Left ventricle myocardium inferior (tissue), 1 donor: ENCODE measurements around the gene REEP3. TPM values are rescaled to one million over a fixed set of nuclear protein-coding genes. Genes with fewer than 3 reads are reported as not detected.

Source experiments
- DNase-seq: peaks from one replicate; pipeline ENCODE4 v3.0.0-alpha.2; 2020
- H3K27ac ChIP-seq: fragments of 200-600 bp; replicated peaks from 2 replicates; pipeline ENCODE4 v1.8.0; 2021
- H3K27me3 ChIP-seq: fragments of 200-600 bp; 2 replicates; pipeline ENCODE4 v1.8.0; 2021; ENCODE audit warnings: low read depth
- H3K36me3 ChIP-seq: fragments of 200-600 bp; 2 replicates; pipeline ENCODE4 v1.8.0; 2021
- H3K4me1 ChIP-seq: fragments of 200-600 bp; 2 replicates; pipeline ENCODE4 v1.8.0; 2021
- H3K4me3 ChIP-seq: fragments of 200-600 bp; 2 replicates; pipeline ENCODE4 v1.8.0; 2021; ENCODE audit warnings: mild to moderate bottlenecking, moderate library complexity
- H3K9me3 ChIP-seq: fragments of 200-600 bp; replicated peaks from 2 replicates; pipeline ENCODE4 v1.8.0; 2021
- intact Hi-C: fragments of 100-400 bp; cut with micrococcal nuclease; formaldehyde crosslinking; loops from one replicate; pipeline ENCODE4 v1.11.0; 2022
- long read RNA-seq: library from polyadenylated mRNA; unstranded; transcript quantifications from one replicate; pipeline ENCODE4 v2.0.0, GENCODE V29; 2021
- total RNA-seq: library from RNA; stranded (reverse); fragmentation: NEBNext Ultra II Directional; extraction: Animal tissue kit (Norgen Biotek cat#: 25700); gene quantifications from one replicate; pipeline ENCODE4 v1.2.1, GENCODE V29; 2021
- TF ChIP-seq, protein P1 (sequence below): fragments of 200-600 bp; IDR thresholded peaks from 2 replicates; pipeline ENCODE4 v1.8.0; 2021; ENCODE audit warnings: antibody characterized with exemption, mild to moderate bottlenecking, borderline replicate concordance
- donor health status: DM: no; HTN: yes; CAD: no; lungs with severe emphysema.

Gene REEP3, protein sequence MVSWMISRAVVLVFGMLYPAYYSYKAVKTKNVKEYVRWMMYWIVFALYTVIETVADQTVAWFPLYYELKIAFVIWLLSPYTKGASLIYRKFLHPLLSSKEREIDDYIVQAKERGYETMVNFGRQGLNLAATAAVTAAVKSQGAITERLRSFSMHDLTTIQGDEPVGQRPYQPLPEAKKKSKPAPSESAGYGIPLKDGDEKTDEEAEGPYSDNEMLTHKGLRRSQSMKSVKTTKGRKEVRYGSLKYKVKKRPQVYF
- 18.2 TPM for total RNA-seq
- long read RNA-seq, full-length matches to known transcripts = 3 of 6 reads
- long read RNA-seq, partial matches to known transcripts = 0 of 6 reads
- long read RNA-seq, other reads (novel, unspliced or antisense) = 3 of 6 reads

DNA sequence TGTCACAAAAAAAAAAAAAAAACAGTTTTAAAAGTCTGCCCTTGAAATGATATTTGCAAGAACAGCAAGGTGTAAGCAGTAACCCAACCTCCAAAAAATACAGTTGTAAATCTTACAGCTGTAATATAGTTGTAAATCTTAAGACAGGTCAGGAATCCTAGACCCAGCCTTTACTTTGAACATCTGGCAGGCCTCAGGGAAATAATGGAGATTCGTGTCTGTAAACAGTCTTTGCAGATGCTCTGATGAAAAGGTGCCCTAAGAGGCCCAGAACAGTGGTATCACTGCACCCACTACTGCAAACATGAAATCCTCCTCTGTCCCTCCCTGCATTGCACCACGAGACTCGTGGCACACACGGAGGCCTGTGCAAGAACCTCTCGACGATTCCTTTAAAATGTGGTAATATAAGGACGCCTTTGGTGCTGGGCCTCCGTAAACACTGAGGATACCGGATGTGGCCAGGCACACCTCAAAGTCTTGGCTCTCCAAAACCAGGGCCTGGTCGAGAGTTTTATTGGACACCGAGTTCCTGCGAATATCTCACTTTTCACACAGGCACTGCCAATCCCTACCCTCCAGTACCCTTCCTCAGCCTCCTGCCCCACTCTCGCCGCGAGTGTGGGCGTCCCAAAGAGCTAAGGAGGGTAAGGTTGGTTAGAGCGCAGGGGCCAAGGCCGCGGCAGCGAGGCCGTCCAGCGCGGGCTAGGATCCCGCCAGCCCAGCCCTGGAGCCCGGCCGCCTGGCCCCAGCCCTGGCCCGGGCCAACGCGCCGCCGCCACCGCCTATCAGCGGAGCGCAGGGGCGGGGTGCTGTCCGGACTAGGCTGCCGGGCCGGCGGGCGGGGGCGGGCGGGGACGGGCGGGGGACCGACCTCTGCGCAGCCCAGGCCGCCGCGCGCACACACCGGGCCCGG, at the start of gene REEP3:
REEP3 (plus strand) TSS at position 902 of the 916 bp plus-strand sequence. CDS start 145 bp downstream, outside the sequence.
- Histone ChIP-seq H3K36me3 (no peaks in the 10 kb centered on the region), H3K4me1 (peaks cover 81% of the 10 kb centered on the region), H3K27ac (peak within 1 kb of the TSS; percentile 99), H3K9me3 (no peaks in the 10 kb centered on the region), H3K4me3 (peak within 1 kb of the TSS; percentile 84), H3K27me3 (no peaks in the 10 kb centered on the region)
- TF ChIP-seq, protein P1, sequence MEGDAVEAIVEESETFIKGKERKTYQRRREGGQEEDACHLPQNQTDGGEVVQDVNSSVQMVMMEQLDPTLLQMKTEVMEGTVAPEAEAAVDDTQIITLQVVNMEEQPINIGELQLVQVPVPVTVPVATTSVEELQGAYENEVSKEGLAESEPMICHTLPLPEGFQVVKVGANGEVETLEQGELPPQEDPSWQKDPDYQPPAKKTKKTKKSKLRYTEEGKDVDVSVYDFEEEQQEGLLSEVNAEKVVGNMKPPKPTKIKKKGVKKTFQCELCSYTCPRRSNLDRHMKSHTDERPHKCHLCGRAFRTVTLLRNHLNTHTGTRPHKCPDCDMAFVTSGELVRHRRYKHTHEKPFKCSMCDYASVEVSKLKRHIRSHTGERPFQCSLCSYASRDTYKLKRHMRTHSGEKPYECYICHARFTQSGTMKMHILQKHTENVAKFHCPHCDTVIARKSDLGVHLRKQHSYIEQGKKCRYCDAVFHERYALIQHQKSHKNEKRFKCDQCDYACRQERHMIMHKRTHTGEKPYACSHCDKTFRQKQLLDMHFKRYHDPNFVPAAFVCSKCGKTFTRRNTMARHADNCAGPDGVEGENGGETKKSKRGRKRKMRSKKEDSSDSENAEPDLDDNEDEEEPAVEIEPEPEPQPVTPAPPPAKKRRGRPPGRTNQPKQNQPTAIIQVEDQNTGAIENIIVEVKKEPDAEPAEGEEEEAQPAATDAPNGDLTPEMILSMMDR = no peak
- intact Hi-C loops = loop anchor here (10.0 kb wide), 1 partner anchor 104 kb away; no protein-coding TSS in a partner anchor
- DNase-seq = peak; percentile 76

DNA sequence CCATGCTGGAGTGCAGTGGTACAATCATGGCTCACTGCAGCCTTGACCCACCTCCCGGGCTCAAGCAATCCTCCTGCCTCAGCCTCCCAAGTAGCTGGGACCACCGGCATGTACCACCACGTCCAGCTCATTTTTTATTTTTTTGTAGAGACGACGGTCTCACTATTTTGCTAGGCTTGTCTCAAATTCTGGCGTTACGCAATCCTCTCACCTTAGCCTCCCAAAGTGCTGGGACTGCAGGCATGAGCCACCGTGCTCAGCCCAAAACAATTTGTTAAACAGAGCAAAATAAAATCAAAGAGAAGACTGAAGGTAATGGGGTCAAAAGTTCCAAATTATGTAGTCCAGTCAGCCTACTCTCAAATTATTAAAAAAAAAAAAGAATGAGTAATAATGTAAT, 46.7 kb upstream of the REEP3 start:
- Histone ChIP-seq H3K4me3 (no peak overlapping the region), H3K9me3 (no peaks in the 10 kb centered on the region), H3K36me3 (no peaks in the 10 kb centered on the region), H3K27ac (no peak overlapping the region), H3K27me3 (no peaks in the 10 kb centered on the region), H3K4me1 (peaks cover 15% of the 10 kb centered on the region)
- TF ChIP-seq, protein P1 = no peak
- no peak for DNase-seq
- intact Hi-C loops = no loop called here

DNA sequence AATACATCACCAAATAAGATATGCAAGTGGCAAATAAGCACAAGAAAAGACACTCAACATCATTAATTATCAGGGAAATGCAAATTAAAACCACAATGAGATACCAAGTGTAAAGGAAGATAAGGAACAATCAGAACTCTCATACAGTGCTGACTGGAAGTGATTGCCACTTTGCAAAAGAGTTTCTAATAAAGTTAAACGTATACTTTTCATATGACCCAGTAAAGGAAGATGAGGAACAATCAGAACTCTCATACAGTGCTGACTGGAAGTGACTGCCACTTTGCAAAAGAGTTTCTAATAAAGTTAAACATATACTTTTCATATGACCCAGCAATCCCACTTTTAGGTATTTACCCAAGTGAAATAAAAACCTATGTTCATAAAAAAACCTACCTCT, 43.3 kb upstream of the REEP3 start:
- H3K4me3 ChIP-seq = no peak overlapping the region
- no peaks in the 10 kb centered on the region for H3K9me3 ChIP-seq
- no peak overlapping the region for H3K27ac ChIP-seq
- intact Hi-C loops = no loop called here
- H3K4me1 ChIP-seq = peaks cover 23% of the 10 kb centered on the region
- TF ChIP-seq, protein P1 = no peak
- DNase-seq = no peak
- no peaks in the 10 kb centered on the region for H3K27me3 ChIP-seq
- no peaks in the 10 kb centered on the region for H3K36me3 ChIP-seq

DNA sequence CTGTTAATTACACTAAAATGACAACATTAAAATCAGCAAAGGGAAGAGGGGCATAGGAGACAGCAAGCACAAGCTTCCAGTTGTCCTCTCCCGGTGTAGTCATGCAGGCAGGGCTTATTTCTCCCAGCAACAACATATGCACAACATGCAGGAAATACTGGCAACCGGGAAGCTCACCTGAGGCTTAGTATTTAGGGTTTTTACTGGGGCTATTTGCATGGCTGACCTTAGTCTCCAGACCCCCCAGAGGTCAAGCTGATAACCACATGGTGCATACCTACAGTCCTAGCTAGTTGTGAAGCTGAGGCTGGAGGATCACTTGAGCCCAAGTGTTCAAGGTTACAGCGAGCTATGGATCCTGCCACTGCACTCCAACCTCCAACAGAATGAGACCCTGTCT, 42.6 kb upstream of the REEP3 start:
- TF ChIP-seq, protein P1 = no peak
- H3K4me3 ChIP-seq = no peak overlapping the region
- no peaks in the 10 kb centered on the region for H3K9me3 ChIP-seq
- H3K36me3 ChIP-seq = no peaks in the 10 kb centered on the region
- intact Hi-C loops = no loop called here
- H3K27ac ChIP-seq = no peak overlapping the region
- no peaks in the 10 kb centered on the region for H3K27me3 ChIP-seq
- peaks cover 25% of the 10 kb centered on the region for H3K4me1 ChIP-seq
- DNase-seq = no peak

GRCh38 chr10:63480237-63480636, 41.0 kb upstream of the REEP3 start:
- intact Hi-C loops = no loop called here
- DNase-seq = no peak
- H3K4me3 ChIP-seq = no peak overlapping the region
- TF ChIP-seq, protein P1 = no peak
- no peaks in the 10 kb centered on the region for H3K9me3 ChIP-seq
- H3K36me3 ChIP-seq = no peaks in the 10 kb centered on the region
- H3K27ac ChIP-seq = no peak overlapping the region
- H3K4me1 ChIP-seq = peaks cover 42% of the 10 kb centered on the region
- H3K27me3 ChIP-seq = no peaks in the 10 kb centered on the region
